CD4-positive, alpha-beta T cell treated with Interleukin-2 at 100 ng/mL for 4 hours (primary cell): ENCODE measurements around the gene SELPLG.
"Not testable (repeated sequence)": the region's sequence is repeated elsewhere in the genome, so short reads cannot be mapped to it uniquely, and the experiment has no call there.

Experiments used
- DNase-seq: peaks from one replicate; pipeline ENCODE4 v3.0.0-alpha.2; 2020; ENCODE audit warnings: low spot score

SELPLG gene

GRCh38 chr12:108589028-108589839 lies 44.5 kb downstream of the SELPLG start:
- no peak for DNase-seq

- no peak for DNase-seq
Measured at GRCh38 chr12:108587826-108588225, 45.9 kb downstream of the SELPLG start.

GRCh38 chr12:108586306-108586705 lies 47.4 kb downstream of the SELPLG start:
- no peak for DNase-seq

- DNase-seq: no peak
Measured at GRCh38 chr12:108585864-108586263, 47.8 kb downstream of the SELPLG start.

- no peak for DNase-seq
Measured at GRCh38 chr12:108584456-108585065, 49.1 kb downstream of the SELPLG start.

GRCh38 chr12:108583991-108584390 lies 49.7 kb downstream of the SELPLG start:
- no peak for DNase-seq

GRCh38 chr12:108582978-108583770 lies 50.5 kb downstream of the SELPLG start:
- DNase-seq: no peak

- no peak for DNase-seq
Measured at GRCh38 chr12:108582509-108582908, 51.2 kb downstream of the SELPLG start.

GRCh38 chr12:108581311-108582227 lies 52.1 kb downstream of the SELPLG start:
- no peak for DNase-seq

- DNase-seq: no peak
Measured at GRCh38 chr12:108580531-108580930, 53.2 kb downstream of the SELPLG start.

- no peak for DNase-seq
Measured at GRCh38 chr12:108578813-108579212, 54.9 kb downstream of the SELPLG start.

- no peak for DNase-seq
Measured at GRCh38 chr12:108578264-108578663, 55.4 kb downstream of the SELPLG start.

- DNase-seq: no peak
Measured at GRCh38 chr12:108577458-108577857, 56.2 kb downstream of the SELPLG start.

GRCh38 chr12:108576660-108577234 lies 56.9 kb downstream of the SELPLG start:
- DNase-seq: no peak

- DNase-seq: no peak
Measured at GRCh38 chr12:108575199-108575912, 58.3 kb downstream of the SELPLG start.

GRCh38 chr12:108574276-108574675 lies 59.4 kb downstream of the SELPLG start:
- DNase-seq: not testable (repeated sequence)

GRCh38 chr12:108573317-108573716 lies 60.4 kb downstream of the SELPLG start:
- no peak for DNase-seq

GRCh38 chr12:108572166-108572790 lies 61.4 kb downstream of the SELPLG start:
- DNase-seq: no peak
